ENCODE results near the gene KCNJ15. TPM values are rescaled to one million over a fixed set of nuclear protein-coding genes. Genes with fewer than 3 reads are reported as not detected.

The KCNJ15 gene
- total RNA-seq, 2 donors from 2014 or later = 23.1 to 27.5 TPM

GRCh38 chr21:38299671-38300070, 42.9 kb downstream of the KCNJ15 start:
- 62 to 72% methylated on average over 4 to 8 of the region's 8 CpGs for WGBS, 2 donors
- Histone ChIP-seq H3K27ac (no peak overlapping the region), H3K9me3 (no peaks in the 10 kb centered on the region), H3K36me3 (replicated peaks in 1 of 2; ENCODE audit: insufficient read depth in 1 of 2, low read depth in 2 of 2) (no peaks in the 10 kb centered on the region), H3K4me1 (peaks cover 3% of the 10 kb centered on the region), H3K4me3 (no peak overlapping the region), H3K27me3 (no peaks in the 10 kb centered on the region)
- intact Hi-C loops (cut with DNase I) = no loop called here
- no peak for TF ChIP-seq POLR2A (IDR thresholded peaks at IDR 0.05)
- TF ChIP-seq, protein P1, sequence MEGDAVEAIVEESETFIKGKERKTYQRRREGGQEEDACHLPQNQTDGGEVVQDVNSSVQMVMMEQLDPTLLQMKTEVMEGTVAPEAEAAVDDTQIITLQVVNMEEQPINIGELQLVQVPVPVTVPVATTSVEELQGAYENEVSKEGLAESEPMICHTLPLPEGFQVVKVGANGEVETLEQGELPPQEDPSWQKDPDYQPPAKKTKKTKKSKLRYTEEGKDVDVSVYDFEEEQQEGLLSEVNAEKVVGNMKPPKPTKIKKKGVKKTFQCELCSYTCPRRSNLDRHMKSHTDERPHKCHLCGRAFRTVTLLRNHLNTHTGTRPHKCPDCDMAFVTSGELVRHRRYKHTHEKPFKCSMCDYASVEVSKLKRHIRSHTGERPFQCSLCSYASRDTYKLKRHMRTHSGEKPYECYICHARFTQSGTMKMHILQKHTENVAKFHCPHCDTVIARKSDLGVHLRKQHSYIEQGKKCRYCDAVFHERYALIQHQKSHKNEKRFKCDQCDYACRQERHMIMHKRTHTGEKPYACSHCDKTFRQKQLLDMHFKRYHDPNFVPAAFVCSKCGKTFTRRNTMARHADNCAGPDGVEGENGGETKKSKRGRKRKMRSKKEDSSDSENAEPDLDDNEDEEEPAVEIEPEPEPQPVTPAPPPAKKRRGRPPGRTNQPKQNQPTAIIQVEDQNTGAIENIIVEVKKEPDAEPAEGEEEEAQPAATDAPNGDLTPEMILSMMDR (IDR thresholded peaks at IDR 0.05) = no peak
- no peak for DNase-seq
- no peak for ATAC-seq

GRCh38 chr21:38300141-38300578, 43.4 kb downstream of the KCNJ15 start:
- Histone ChIP-seq H3K27me3 (no peaks in the 10 kb centered on the region), H3K4me1 (peaks cover 3% of the 10 kb centered on the region), H3K27ac (no peak overlapping the region), H3K4me3 (no peak overlapping the region), H3K9me3 (no peaks in the 10 kb centered on the region), H3K36me3 (replicated peaks in 1 of 2; ENCODE audit: insufficient read depth in 1 of 2, low read depth in 2 of 2) (no peaks in the 10 kb centered on the region)
- no peak for ATAC-seq
- WGBS, 2 donors = 29 to 32% methylated on average over 7 of the region's 7 CpGs
- TF ChIP-seq, protein P1 (IDR thresholded peaks at IDR 0.05) = no peak
- TF ChIP-seq POLR2A (IDR thresholded peaks at IDR 0.05) = no peak
- no peak for DNase-seq
- intact Hi-C loops (cut with DNase I) = no loop called here

GRCh38 chr21:38301321-38302214, 44.8 kb downstream of the KCNJ15 start:
- no peak overlapping the region for H3K27ac ChIP-seq
- H3K4me3 ChIP-seq = no peak overlapping the region
- DNase-seq (no peak), ATAC-seq (no peak)
- H3K27me3 ChIP-seq = no peaks in the 10 kb centered on the region
- WGBS, 2 donors = 79 to 80% methylated on average over 15 of the region's 15 CpGs
- intact Hi-C loops (cut with DNase I) = no loop called here
- H3K36me3 ChIP-seq (replicated peaks in 1 of 2; ENCODE audit: insufficient read depth in 1 of 2, low read depth in 2 of 2) = no peaks in the 10 kb centered on the region
- no peak for TF ChIP-seq POLR2A (IDR thresholded peaks at IDR 0.05)
- no peaks in the 10 kb centered on the region for H3K4me1 ChIP-seq
- H3K9me3 ChIP-seq = no peaks in the 10 kb centered on the region

DNA sequence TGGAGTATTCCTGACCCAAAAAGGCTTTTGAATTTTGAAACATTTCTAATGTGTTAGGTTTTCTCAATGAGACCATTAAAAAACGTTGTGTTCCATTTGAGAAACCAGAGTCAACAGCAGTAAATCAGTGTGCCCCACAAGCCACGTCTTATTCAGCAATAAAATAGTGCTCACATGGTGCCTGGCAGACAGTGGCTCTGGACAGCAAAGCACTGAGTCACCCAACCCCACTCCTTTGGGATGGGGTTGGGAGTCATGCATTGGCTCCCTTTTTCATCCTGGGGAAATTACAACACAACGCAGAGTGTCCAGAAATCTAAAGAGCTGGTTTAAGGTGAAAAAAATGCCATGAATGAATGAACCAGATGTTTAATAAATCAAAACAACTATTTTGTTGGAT, 46.5 kb downstream of the KCNJ15 start:
- no peak for TF ChIP-seq POLR2A (IDR thresholded peaks at IDR 0.05)
- TF ChIP-seq, protein P1 (IDR thresholded peaks at IDR 0.05) = no peak
- DNase-seq (no peak), ATAC-seq (no peak)
- no peaks in the 10 kb centered on the region for H3K36me3 ChIP-seq (replicated peaks in 1 of 2; ENCODE audit: insufficient read depth in 1 of 2, low read depth in 2 of 2)
- H3K27ac ChIP-seq = no peak overlapping the region
- H3K27me3 ChIP-seq = no peaks in the 10 kb centered on the region
- H3K4me1 ChIP-seq = peaks cover 3% of the 10 kb centered on the region
- no peaks in the 10 kb centered on the region for H3K9me3 ChIP-seq
- intact Hi-C loops (cut with DNase I) = no loop called here
- WGBS, 2 donors = 53 to 66% methylated on average over 3 of the region's 3 CpGs
- H3K4me3 ChIP-seq = no peak overlapping the region

DNA sequence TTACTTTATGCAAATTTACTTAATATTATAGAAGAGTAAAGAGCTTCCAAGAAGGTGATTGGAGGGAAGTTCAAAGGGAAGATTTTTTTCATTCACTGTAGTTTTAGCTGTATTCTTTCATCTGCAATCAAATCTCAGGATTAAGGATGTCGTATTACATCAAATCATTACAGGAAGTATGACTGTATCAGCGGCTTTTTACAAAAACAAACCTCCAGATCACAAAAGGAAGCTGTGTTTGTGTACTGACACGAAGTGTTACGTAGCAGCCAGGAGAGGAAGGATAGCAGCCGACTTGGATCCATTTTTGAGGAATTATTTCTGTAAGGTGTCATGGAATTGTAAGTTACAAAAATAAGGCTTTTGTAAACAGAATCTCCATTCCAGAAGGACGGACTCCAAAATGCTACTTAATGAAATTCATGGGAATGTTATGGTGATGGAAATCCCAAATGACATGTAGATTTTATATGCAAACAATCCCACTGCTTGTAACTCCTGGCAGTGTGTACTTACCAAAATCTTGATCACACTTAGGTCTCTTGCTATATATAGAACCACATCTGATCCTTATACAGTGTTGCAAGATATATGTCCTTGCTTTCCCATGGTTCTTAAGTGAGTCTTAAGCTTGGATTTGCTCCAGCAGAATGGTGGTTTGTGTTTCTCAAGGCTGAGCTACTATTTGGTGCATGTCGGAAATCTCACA, 49.8 kb downstream of the KCNJ15 start:
- Histone ChIP-seq H3K4me1 (peaks cover 10% of the 10 kb centered on the region), H3K4me3 (no peak overlapping the region), H3K27ac (peak overlapping the region in 2 of 4 donors; percentile 30 to 33), H3K36me3 (replicated peaks in 1 of 2; ENCODE audit: insufficient read depth in 1 of 2, low read depth in 2 of 2) (no peaks in the 10 kb centered on the region), H3K9me3 (no peaks in the 10 kb centered on the region), H3K27me3 (no peaks in the 10 kb centered on the region)
- ATAC-seq (no peak), DNase-seq (no peak)
- TF ChIP-seq POLR2A (IDR thresholded peaks at IDR 0.05) = no peak
- TF ChIP-seq, protein P1 (IDR thresholded peaks at IDR 0.05) = no peak
- WGBS, 2 donors = 25 to 28% methylated on average over 7 of the region's 7 CpGs
- intact Hi-C loops (cut with DNase I) = no loop called here

All from body of pancreas (tissue), 4 donors.